A549 (cell line): Measurements from ENCODE around the gene AFF1.

ENCODE experiments used
- CHD2 ChIP-seq: fragments of 150-350 bp; IDR thresholded peaks from 2 replicates; pipeline ENCODE4 v1.6.1; 2014; ENCODE audit warnings: low read length; ENCODE audit not compliant: partially characterized antibody
- CTCF ChIP-seq: fragments of >200 bp; sonication (Bioruptor Twin); formaldehyde crosslinking; IDR thresholded peaks from 3 replicates; pipeline ENCODE4 v1.5.1; 2016
- ESRRA ChIP-seq: fragments of 150-350 bp; IDR thresholded peaks from 2 replicates; pipeline ENCODE4 v1.6.1; 2014; ENCODE audit warnings: mild to moderate bottlenecking, low read length, borderline replicate concordance
- FOSL2 ChIP-seq, 2 experiments: fragments of 450-650 bp in 1 of 2; fragments of >200 bp in 1 of 2; sonication (Bioruptor Twin) in 1 of 2; formaldehyde crosslinking; IDR thresholded peaks; 2 replicates each; pipeline versions ENCODE4 v1.5.0 to v1.6.1; 2016 to 2020; ENCODE audit warnings: mild to moderate bottlenecking in 1 of 2, moderate library complexity in 1 of 2
- MAFK ChIP-seq: fragments of 450-650 bp; IDR thresholded peaks from 2 replicates; pipeline ENCODE4 v1.6.1; 2014; ENCODE audit not compliant: partially characterized antibody
- PBX3 ChIP-seq: IDR thresholded peaks from 2 replicates; pipeline ENCODE4 v1.6.1; 2012
- SREBF2 ChIP-seq: fragments of 450-650 bp; IDR thresholded peaks from 2 replicates; pipeline ENCODE4 v1.6.1; 2014; ENCODE audit warnings: mild to moderate bottlenecking, moderate library complexity
- ZFP36 ChIP-seq: fragments of 450-650 bp; IDR thresholded peaks from 2 replicates; pipeline ENCODE4 v1.6.1; 2014; ENCODE audit warnings: borderline replicate concordance; ENCODE audit not compliant: partially characterized antibody

DNA sequence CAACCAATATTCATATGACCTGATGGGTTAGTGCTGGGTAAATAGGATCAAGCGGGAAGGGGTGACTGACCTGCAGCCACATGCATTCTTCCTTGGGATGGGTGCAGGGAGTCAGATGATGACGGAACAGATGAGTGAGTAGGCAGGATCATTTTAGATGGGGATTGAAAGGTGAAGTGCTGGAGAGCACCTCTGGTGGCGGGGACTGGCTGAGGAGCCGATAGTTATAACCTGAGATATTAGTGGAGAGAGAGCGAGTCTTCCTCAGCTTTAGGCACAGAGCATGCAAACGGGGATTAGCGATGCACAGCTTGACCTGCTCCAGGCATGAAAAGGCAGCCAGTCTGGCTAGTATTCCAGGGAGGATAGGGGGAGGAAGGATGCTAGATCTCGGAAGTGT is 99.1 kb downstream of the AFF1 start:
- TF ChIP-seq CTCF = no peak
- TF ChIP-seq CHD2 = no peak
- TF ChIP-seq ZFP36 = no peak
- TF ChIP-seq MAFK = no peak
- no peak for TF ChIP-seq FOSL2 (IDR thresholded peaks at IDR 0.05)
- no peak for TF ChIP-seq FOSL2 (CRISPR knock-in tag; IDR thresholded peaks at IDR 0.05)
- no peak for TF ChIP-seq ESRRA
- no peak for TF ChIP-seq SREBF2
- TF ChIP-seq PBX3 = no peak
